ENCODE measurements around the gene CORT. TPM values are rescaled to one million over a fixed set of nuclear protein-coding genes. Genes with fewer than 3 reads are reported as not detected.

Gene CORT
- total and polyA plus RNA-seq, 12 donors: 0.13 to 0.66 (median 0.36) TPM; not detected in 7

- intact Hi-C loops (cut with DNase I): loop anchor here in 5 of 10 donors (5.0 to 10.0 kb wide), 3 partner anchors 63 to 447 kb away; partner anchors contain the start of gene CENPS (in 2 of the 5)
- DNase-seq (no peak), ATAC-seq (no peak)
- no peaks in the 10 kb centered on the region for H3K27me3 ChIP-seq
- no peaks in the 10 kb centered on the region for H3K9me3 ChIP-seq
- no peak overlapping the region for H3K4me3 ChIP-seq
- TF ChIP-seq CTCF (IDR thresholded peaks at IDR 0.05): no peak
- H3K27ac ChIP-seq: no peak overlapping the region
- WGBS, 2 donors: 89 to 93% methylated on average over 8 of the region's 8 CpGs
- peaks cover 0 to 22% (median 0%) of the 10 kb centered on the region in 9 donors for H3K36me3 ChIP-seq
- peaks cover 0 to 36% (median 20%) of the 10 kb centered on the region in 9 donors for H3K4me1 ChIP-seq
Observed at GRCh38 chr1:10498231-10498630, 48.4 kb downstream of the CORT start.

Other genes with a start within 250 kb of the CORT start
- gene KIF1B, start 239.5 kb upstream of the CORT start, total RNA-seq: 100 to 1,000 TPM in 2 of 10 donors, 10 to 100 TPM in 8; 64.9 to 107 (median 89.9) TPM
- gene KIF1B, start 239.5 kb upstream of the CORT start, polyA plus RNA-seq: 10 to 100 TPM; 21.6 to 32.3 TPM
- gene PGD, start 51.0 kb upstream of the CORT start, total RNA-seq: 10 to 100 TPM; 28.3 to 60.9 (median 32.9) TPM
- 10 to 100 TPM; 14.3 to 28.0 TPM for gene PGD, start 51.0 kb upstream of the CORT start, polyA plus RNA-seq
- 10 to 100 TPM in 4 of 10 donors, 1 to 10 TPM in 6; 4.9 to 10.7 (median 9.4) TPM for gene CENPS, start 19.6 kb upstream of the CORT start, total RNA-seq
- gene CENPS, start 19.6 kb upstream of the CORT start, polyA plus RNA-seq: 1 to 10 TPM; 7.2 to 9.4 TPM
- 10 to 100 TPM; 19.8 to 26.7 (median 23.2) TPM for gene DFFA, start 22.5 kb downstream of the CORT start, total RNA-seq
- gene DFFA, start 22.5 kb downstream of the CORT start, polyA plus RNA-seq: 10 to 100 TPM in 1 of 2 donors, 1 to 10 TPM in 1; 9.1 to 14.5 TPM
- 10 to 100 TPM; 17.8 to 31.9 (median 21.1) TPM for gene PEX14, start 24.9 kb downstream of the CORT start, total RNA-seq
- gene PEX14, start 24.9 kb downstream of the CORT start, polyA plus RNA-seq: 10 to 100 TPM; 17.1 to 23.5 TPM